Activated CD4-positive, alpha-beta T cell treated with anti-CD3 and anti-CD28 coated beads for 4 hours (primary cell): ENCODE measurements around the gene RERG.
A peak's percentile ranks its signal among the peaks of the same experiment; 100 is the strongest.
"Not testable (repeated sequence)": the region's sequence is repeated elsewhere in the genome, so short reads cannot be mapped to it uniquely, and the experiment has no call there.

Source experiments
- DNase-seq, 2 donors: peaks; one replicate each; pipeline ENCODE4 v3.0.0-alpha.2; 2020

The RERG gene

GRCh38 chr12:15220915-15221885 is at the start of gene RERG:
RERG (minus strand) TSS chr12:15221417; CDS start chr12:15217489, 3,928 bp downstream.
- peak; percentile 62 to 68 for DNase-seq

GRCh38 chr12:15270591-15270990 is 49.4 kb upstream of the RERG start:
- DNase-seq, result no peak

- DNase-seq, result peak; percentile 12 to 26
Observed at GRCh38 chr12:15268927-15269552, 47.8 kb upstream of the RERG start.

- DNase-seq, result no peak
Observed at GRCh38 chr12:15268309-15268708, 47.1 kb upstream of the RERG start.

- DNase-seq, result no peak
Observed at GRCh38 chr12:15265875-15266274, 44.7 kb upstream of the RERG start.

- no peak for DNase-seq
Observed at GRCh38 chr12:15256761-15257160, 35.5 kb upstream of the RERG start.

- no peak for DNase-seq
Observed at GRCh38 chr12:15253990-15254389, 32.8 kb upstream of the RERG start.

GRCh38 chr12:15244926-15245325 is 23.7 kb upstream of the RERG start:
- no peak for DNase-seq

- DNase-seq, result no peak
Observed at GRCh38 chr12:15244341-15244740, 23.1 kb upstream of the RERG start.

GRCh38 chr12:15243102-15243501 is 21.9 kb upstream of the RERG start:
- DNase-seq, result no peak

GRCh38 chr12:15240898-15241297 is 19.7 kb upstream of the RERG start:
- no peak for DNase-seq

- DNase-seq, result no peak
Observed at GRCh38 chr12:15234508-15234907, 13.3 kb upstream of the RERG start.

- no peak for DNase-seq
Observed at GRCh38 chr12:15234011-15234410, 12.8 kb upstream of the RERG start.

GRCh38 chr12:15232959-15233358 is 11.7 kb upstream of the RERG start:
- no peak for DNase-seq

GRCh38 chr12:15231493-15231892 is 10.3 kb upstream of the RERG start:
- no peak for DNase-seq

GRCh38 chr12:15230751-15231150 is 9.5 kb upstream of the RERG start:
- no peak for DNase-seq

- DNase-seq, result no peak
Observed at GRCh38 chr12:15230137-15230536, 8.9 kb upstream of the RERG start.

- DNase-seq, result no peak
Observed at GRCh38 chr12:15227004-15227679, 5.9 kb upstream of the RERG start.

GRCh38 chr12:15225863-15226218 is 4.6 kb upstream of the RERG start:
- DNase-seq, result not testable (repeated sequence)

- DNase-seq, result no peak
Observed at GRCh38 chr12:15225136-15225862, 4.1 kb upstream of the RERG start.

GRCh38 chr12:15222219-15222618 is 1.0 kb upstream of the RERG start:
- no peak for DNase-seq

GRCh38 chr12:15220451-15220850 is 766 bp downstream of the RERG start:
- no peak for DNase-seq

- no peak for DNase-seq
Observed at GRCh38 chr12:15218794-15219193, 2.4 kb downstream of the RERG start.
